Measurements from ENCODE around the gene AARS2.

Gene AARS2

DNA sequence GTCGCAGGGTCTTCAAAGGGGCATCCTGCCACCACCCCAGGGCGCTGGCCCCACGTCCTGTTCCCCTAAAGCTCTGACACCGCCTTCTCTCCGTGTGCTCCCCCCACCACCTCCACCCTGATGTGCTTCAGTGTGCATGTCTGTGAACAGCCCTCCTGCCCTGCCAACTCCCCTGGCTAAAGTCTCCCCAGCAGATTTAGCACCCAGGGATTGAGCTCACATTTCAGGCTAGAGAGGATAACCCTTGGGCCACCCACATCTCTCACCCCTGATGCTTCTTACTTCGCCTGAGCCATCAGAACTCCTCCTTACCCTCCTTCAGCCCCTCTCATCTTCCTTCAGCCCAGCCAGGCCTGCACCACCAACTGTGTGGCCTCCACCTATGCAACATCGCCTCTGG lies 35.4 kb downstream of the AARS2 start:
- Histone ChIP-seq H3K27me3 (ENCODE audit: control insufficient read depth, insufficient read depth, low read length, poor library complexity, severe bottlenecking) (peaks cover 61% of the 10 kb centered on the region), H3K9me3 (ENCODE audit: control insufficient read depth, low read length) (no peaks in the 10 kb centered on the region), H3K27ac (ENCODE audit: insufficient read depth, low read depth, low read length, poor library complexity, severe bottlenecking) (no peak overlapping the region), H3K36me3 (ENCODE audit: control insufficient read depth, insufficient read depth, low read length) (no peaks in the 10 kb centered on the region), H3K4me1 (ENCODE audit: control insufficient read depth, insufficient read depth, low read length) (peaks cover 3% of the 10 kb centered on the region), H3K4me3 (ENCODE audit: insufficient read depth, low read depth, low read length) (no peak overlapping the region)
- WGBS, 2 experiments = 82 to 83% methylated on average over 7 of the region's 7 CpGs

DNA sequence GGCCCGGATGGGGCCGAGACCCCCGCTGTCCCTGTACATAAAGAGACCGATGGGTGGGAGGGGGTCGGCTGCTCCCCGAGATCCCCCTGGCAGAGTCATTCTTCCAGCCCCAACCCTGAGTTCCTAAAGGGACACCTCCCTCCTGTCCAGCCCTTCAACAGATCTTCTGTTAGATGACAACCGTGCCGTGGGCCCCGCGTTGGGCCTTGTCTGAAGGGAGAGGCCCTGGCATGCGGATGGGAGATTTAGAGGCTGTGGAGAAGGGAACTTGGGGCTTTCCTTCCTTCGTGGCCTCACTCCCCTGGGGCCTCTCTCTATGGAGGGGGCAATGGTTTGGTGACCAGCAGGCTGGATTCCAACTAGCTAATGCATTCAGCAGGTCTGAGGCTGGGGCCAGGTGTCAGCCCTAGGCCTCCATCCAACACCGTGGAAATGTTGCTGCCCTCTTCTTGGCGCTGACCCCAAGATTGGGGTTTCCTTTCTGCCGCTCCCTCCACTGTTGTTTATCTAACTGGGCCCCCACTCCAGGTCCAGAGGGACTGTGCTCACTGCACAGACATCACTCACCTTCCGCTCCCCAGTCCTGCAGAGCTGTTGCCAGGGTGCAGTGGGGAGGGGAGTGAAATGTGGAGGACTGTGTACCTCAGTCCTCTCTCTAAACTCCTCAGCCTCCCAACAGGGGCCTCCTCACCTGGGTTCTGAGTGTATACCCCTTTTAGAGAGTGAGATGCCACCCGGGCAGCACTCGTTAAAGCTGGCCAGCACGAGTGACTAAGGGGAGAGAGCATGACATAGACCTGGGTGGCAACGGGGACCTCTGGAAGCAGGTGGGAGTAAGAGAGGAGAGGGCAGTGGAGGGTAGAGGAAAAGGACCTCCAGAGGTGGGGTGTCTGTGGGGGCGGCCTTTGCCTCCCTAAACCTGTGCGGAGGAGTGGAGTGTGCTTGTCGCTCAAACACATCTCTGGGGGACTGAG lies 36.2 kb downstream of the AARS2 start:
- H3K4me3 ChIP-seq (ENCODE audit: insufficient read depth, low read depth, low read length) = no peak overlapping the region
- H3K36me3 ChIP-seq (ENCODE audit: control insufficient read depth, insufficient read depth, low read length) = no peaks in the 10 kb centered on the region
- WGBS, 2 experiments = 84% methylated on average over 22 to 23 of the region's 23 CpGs
- no peaks in the 10 kb centered on the region for H3K9me3 ChIP-seq (ENCODE audit: control insufficient read depth, low read length)
- H3K4me1 ChIP-seq (ENCODE audit: control insufficient read depth, insufficient read depth, low read length) = peaks cover 3% of the 10 kb centered on the region
- peaks cover 55% of the 10 kb centered on the region for H3K27me3 ChIP-seq (ENCODE audit: control insufficient read depth, insufficient read depth, low read length, poor library complexity, severe bottlenecking)
- no peak overlapping the region for H3K27ac ChIP-seq (ENCODE audit: insufficient read depth, low read depth, low read length, poor library complexity, severe bottlenecking)

DNA sequence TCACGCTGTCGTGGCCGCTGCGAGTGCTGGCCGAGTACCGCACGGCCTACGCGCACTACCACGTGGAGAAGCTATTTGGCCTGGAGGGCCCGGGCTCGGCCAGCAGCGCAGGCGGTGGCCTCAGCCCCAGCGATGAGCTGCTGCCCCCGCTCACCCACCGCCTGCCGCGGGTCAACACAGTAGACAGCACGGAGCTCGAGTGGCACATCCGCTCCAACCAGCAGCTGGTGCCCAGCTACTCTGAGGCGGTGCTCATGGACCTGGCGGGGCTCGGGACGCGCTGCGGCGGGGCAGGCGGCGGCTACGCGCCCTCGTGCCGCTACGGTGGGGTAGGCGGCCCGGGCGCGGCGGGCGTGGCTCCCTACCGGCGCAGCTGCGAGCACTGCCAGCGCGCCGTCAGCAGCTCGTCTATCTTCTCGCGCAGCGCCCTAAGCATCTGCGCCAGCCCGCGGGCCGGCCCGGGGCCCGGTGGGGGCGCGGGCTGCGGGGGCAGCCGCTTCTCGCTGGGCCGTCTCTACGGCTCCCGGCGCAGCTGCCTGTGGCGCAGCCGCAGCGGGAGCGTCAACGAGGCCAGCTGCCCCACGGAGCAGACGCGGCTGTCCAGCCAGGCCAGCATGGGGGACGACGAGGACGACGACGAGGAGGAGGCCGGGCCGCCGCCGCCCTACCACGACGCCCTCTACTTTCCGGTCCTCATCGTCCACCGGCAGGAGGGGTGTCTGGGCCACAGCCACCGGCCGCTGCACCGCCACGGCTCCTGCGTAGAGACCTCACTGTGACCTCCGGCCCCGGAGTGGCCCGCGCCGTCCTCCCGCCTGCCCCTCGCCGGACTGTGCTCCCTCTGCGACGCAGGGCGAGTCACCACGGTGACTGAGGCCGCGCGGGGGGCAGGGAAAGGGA lies 37.1 kb downstream of the AARS2 start:
- Histone ChIP-seq H3K4me1 (ENCODE audit: control insufficient read depth, insufficient read depth, low read length) (peaks cover 8% of the 10 kb centered on the region), H3K36me3 (ENCODE audit: control insufficient read depth, insufficient read depth, low read length) (no peaks in the 10 kb centered on the region), H3K4me3 (ENCODE audit: insufficient read depth, low read depth, low read length) (peak overlapping the region; percentile 17), H3K9me3 (ENCODE audit: control insufficient read depth, low read length) (no peaks in the 10 kb centered on the region), H3K27me3 (ENCODE audit: control insufficient read depth, insufficient read depth, low read length, poor library complexity, severe bottlenecking) (peaks cover 52% of the 10 kb centered on the region), H3K27ac (ENCODE audit: insufficient read depth, low read depth, low read length, poor library complexity, severe bottlenecking) (no peak overlapping the region)
- whole genome bisulfite sequencing, 2 experiments = 19 to 20% methylated on average over 109 of the region's 109 CpGs

DNA sequence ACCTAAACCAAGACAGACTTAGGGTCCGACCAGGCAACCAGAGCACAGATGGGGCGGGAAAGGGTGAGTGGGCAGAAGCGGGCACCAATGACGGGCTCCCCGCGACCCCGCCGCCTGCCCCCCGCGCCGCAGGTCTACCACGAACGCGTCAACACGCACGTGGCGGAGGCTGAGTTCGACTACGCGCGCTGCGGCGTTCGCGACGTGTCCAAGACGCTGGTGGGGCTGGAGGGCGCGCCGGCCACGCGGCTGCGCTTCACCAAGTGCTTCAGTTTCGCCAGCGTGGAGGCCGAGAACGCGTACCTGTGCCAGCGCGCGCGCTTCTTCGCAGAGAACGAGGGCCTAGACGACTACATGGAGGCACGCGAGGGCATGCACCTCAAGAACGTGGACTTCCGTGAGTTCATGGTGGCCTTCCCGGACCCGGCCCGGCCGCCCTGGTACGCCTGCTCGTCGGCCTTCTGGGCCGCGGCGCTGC lies 37.8 kb downstream of the AARS2 start:
- Histone ChIP-seq H3K4me1 (ENCODE audit: control insufficient read depth, insufficient read depth, low read length) (peaks cover 8% of the 10 kb centered on the region), H3K9me3 (ENCODE audit: control insufficient read depth, low read length) (no peaks in the 10 kb centered on the region), H3K27ac (ENCODE audit: insufficient read depth, low read depth, low read length, poor library complexity, severe bottlenecking) (no peak overlapping the region), H3K27me3 (ENCODE audit: control insufficient read depth, insufficient read depth, low read length, poor library complexity, severe bottlenecking) (peaks cover 52% of the 10 kb centered on the region), H3K4me3 (ENCODE audit: insufficient read depth, low read depth, low read length) (no peak overlapping the region), H3K36me3 (ENCODE audit: control insufficient read depth, insufficient read depth, low read length) (no peaks in the 10 kb centered on the region)
- WGBS, 2 experiments = 93 to 94% methylated on average over 59 of the region's 59 CpGs

DNA sequence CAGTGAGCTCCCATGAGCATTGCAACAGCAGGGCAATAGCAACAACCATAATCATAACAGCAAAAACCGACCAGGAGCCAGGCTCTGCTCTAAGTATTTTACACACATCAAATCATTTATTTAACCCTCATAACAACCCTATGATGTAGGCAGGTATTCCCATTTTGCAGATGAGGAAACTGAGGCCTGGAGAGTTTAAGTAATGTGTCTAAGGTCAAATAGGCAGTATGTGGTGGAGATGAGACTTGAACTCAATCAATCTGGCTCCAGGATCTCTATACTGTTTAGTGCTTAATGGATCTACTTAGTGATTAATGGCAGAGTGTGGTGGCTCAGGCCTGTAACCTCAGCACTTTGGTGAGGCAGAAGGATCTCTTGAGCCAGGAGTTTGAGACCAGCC lies 39.5 kb downstream of the AARS2 start:
- Histone ChIP-seq H3K36me3 (ENCODE audit: control insufficient read depth, insufficient read depth, low read length) (no peaks in the 10 kb centered on the region), H3K9me3 (ENCODE audit: control insufficient read depth, low read length) (no peaks in the 10 kb centered on the region), H3K27me3 (ENCODE audit: control insufficient read depth, insufficient read depth, low read length, poor library complexity, severe bottlenecking) (peaks cover 59% of the 10 kb centered on the region), H3K4me3 (ENCODE audit: insufficient read depth, low read depth, low read length) (no peak overlapping the region), H3K27ac (ENCODE audit: insufficient read depth, low read depth, low read length, poor library complexity, severe bottlenecking) (no peak overlapping the region), H3K4me1 (ENCODE audit: control insufficient read depth, insufficient read depth, low read length) (peaks cover 19% of the 10 kb centered on the region)
- 85 to 90% methylated on average over 1 of the region's 1 CpG for WGBS, 2 experiments

DNA sequence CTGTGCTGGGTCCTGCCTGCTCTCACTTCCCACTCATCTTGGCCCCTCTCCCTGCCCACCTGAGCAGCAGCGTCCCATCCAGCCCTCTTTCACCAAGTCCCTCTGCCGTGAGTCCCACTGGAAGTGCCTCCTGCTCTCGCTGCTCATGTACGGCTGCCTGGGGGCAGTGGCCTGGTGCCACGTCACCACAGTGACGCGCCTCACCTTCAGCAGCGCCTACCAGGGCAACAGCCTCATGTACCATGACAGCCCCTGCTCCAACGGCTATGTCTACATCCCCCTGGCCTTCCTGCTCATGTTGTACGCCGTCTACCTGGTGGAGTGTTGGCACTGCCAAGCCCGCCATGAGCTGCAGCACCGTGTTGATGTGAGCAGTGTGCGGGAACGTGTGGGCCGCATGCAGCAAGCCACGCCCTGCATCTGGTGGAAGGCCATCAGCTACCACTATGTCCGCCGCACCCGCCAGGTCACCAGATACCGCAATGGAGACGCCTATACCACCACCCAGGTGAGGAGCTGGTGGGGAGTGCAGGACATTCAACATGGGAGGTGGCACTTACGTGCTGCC lies 40.1 kb downstream of the AARS2 start:
- Histone ChIP-seq H3K27ac (ENCODE audit: insufficient read depth, low read depth, low read length, poor library complexity, severe bottlenecking) (no peak overlapping the region), H3K9me3 (ENCODE audit: control insufficient read depth, low read length) (no peaks in the 10 kb centered on the region), H3K4me3 (ENCODE audit: insufficient read depth, low read depth, low read length) (no peak overlapping the region), H3K4me1 (ENCODE audit: control insufficient read depth, insufficient read depth, low read length) (peaks cover 24% of the 10 kb centered on the region), H3K36me3 (ENCODE audit: control insufficient read depth, insufficient read depth, low read length) (no peaks in the 10 kb centered on the region), H3K27me3 (ENCODE audit: control insufficient read depth, insufficient read depth, low read length, poor library complexity, severe bottlenecking) (peaks cover 59% of the 10 kb centered on the region)
- 92 to 93% methylated on average over 23 of the region's 23 CpGs for WGBS, 2 experiments

DNA sequence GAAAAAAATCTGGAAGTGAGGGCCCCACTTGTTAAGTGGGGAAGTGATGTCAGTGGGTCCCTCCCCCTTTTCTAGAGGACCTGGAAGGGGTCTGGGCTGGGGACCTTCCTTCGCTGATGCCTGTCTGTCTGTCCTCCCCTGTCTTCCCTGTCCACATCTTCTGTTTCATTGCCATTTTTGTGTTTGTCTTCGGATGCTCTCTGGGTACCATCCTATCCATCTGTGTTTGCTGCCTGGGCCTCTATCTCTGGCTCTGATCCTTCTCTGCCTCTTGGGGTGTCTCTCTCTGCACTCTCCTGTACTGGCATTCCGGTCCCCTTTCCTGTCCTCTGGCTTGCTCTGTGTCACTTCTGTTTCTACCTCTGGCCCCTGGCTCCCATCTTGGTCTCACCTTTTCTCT lies 40.6 kb downstream of the AARS2 start:
- H3K4me1 ChIP-seq (ENCODE audit: control insufficient read depth, insufficient read depth, low read length) = peaks cover 28% of the 10 kb centered on the region
- no peaks in the 10 kb centered on the region for H3K36me3 ChIP-seq (ENCODE audit: control insufficient read depth, insufficient read depth, low read length)
- 88 to 90% methylated on average over 3 of the region's 3 CpGs for WGBS, 2 experiments
- H3K27ac ChIP-seq (ENCODE audit: insufficient read depth, low read depth, low read length, poor library complexity, severe bottlenecking) = no peak overlapping the region
- no peak overlapping the region for H3K4me3 ChIP-seq (ENCODE audit: insufficient read depth, low read depth, low read length)
- peaks cover 53% of the 10 kb centered on the region for H3K27me3 ChIP-seq (ENCODE audit: control insufficient read depth, insufficient read depth, low read length, poor library complexity, severe bottlenecking)
- H3K9me3 ChIP-seq (ENCODE audit: control insufficient read depth, low read length) = no peaks in the 10 kb centered on the region

DNA sequence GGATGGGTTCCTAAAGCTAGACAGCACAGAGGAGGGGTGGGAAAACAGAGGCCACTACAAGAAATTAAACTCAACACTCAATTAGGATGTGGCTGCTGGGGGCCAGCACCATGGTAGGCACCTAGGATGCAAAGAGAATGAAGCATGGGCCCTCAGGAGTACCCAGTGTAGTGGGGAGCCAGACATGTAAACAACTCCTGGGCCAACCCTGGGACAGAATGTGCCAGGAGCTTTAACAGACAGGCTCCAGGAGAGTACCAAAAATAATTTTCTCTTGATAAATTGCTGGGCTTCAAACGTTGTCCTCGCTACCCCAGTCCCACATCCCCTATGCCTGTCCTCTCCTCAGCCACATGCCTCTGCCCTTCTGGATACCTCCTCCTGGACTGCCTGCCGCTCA lies 41.2 kb downstream of the AARS2 start:
- peaks cover 25% of the 10 kb centered on the region for H3K4me1 ChIP-seq (ENCODE audit: control insufficient read depth, insufficient read depth, low read length)
- H3K36me3 ChIP-seq (ENCODE audit: control insufficient read depth, insufficient read depth, low read length) = no peaks in the 10 kb centered on the region
- no peak overlapping the region for H3K27ac ChIP-seq (ENCODE audit: insufficient read depth, low read depth, low read length, poor library complexity, severe bottlenecking)
- no peak overlapping the region for H3K4me3 ChIP-seq (ENCODE audit: insufficient read depth, low read depth, low read length)
- 74 to 82% methylated on average over 3 of the region's 3 CpGs for WGBS, 2 experiments
- peaks cover 47% of the 10 kb centered on the region for H3K27me3 ChIP-seq (ENCODE audit: control insufficient read depth, insufficient read depth, low read length, poor library complexity, severe bottlenecking)
- no peaks in the 10 kb centered on the region for H3K9me3 ChIP-seq (ENCODE audit: control insufficient read depth, low read length)

- WGBS, 2 experiments = 86 to 89% methylated on average over 6 of the region's 6 CpGs
- peaks cover 42% of the 10 kb centered on the region for H3K27me3 ChIP-seq (ENCODE audit: control insufficient read depth, insufficient read depth, low read length, poor library complexity, severe bottlenecking)
- H3K36me3 ChIP-seq (ENCODE audit: control insufficient read depth, insufficient read depth, low read length) = no peaks in the 10 kb centered on the region
- no peak overlapping the region for H3K4me3 ChIP-seq (ENCODE audit: insufficient read depth, low read depth, low read length)
- H3K27ac ChIP-seq (ENCODE audit: insufficient read depth, low read depth, low read length, poor library complexity, severe bottlenecking) = no peak overlapping the region
- H3K9me3 ChIP-seq (ENCODE audit: control insufficient read depth, low read length) = no peaks in the 10 kb centered on the region
- H3K4me1 ChIP-seq (ENCODE audit: control insufficient read depth, insufficient read depth, low read length) = peaks cover 25% of the 10 kb centered on the region
These were observed 41.8 kb downstream of the AARS2 start for GRCh38 chr6:44271406-44271723.
